Bone marrow (tissue), 2 donors: ENCODE results near the gene GRHL1.
A peak's percentile ranks its signal among the peaks of the same experiment; 100 is the strongest.
"Not testable (repeated sequence)": the region's sequence is repeated elsewhere in the genome, so short reads cannot be mapped to it uniquely, and the experiment has no call there.

Experiments
- DNase-seq, 2 donors: peaks; one replicate each; lab custom pipeline; 2025; lab: John Stamatoyannopoulos, UW

Gene GRHL1

GRCh38 chr2:10026940-10027569, 75.6 kb downstream of the GRHL1 start:
- DNase-seq = no peak

DNA sequence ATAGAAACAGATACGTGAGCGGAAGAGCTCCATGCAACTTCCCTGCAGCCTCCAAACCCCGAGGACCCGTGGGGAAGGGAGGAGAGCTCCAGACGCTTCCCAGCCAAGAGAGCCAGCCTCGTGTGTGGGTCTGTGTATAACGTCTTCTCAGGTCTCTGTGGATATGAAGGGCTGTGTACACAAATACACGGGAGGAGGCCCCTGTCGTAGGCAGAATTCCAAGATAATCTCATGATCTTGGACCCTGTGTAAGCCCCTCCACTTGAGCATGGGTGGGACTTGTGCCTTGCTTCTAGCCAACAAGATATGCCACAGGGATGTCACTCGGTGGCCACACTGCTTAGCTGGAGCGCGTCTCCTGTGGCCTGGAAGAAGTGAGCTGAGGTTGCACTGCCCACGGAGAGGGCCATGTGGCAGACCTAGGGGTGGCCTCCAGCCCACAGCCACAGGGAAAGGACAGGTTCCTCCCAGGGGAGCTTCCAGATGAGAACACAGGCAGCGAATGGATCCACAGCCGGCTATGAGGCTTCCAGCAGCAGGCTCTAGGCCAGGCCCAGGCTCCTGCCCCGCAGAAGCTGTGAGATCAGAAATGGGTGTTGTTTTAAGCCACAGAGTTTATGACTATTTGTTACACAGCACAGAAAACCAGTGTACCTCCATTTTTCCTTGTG, 76.3 kb downstream of the GRHL1 start:
- no peak for DNase-seq

GRCh38 chr2:10028407-10028987, 77.0 kb downstream of the GRHL1 start:
- no peak for DNase-seq

DNA sequence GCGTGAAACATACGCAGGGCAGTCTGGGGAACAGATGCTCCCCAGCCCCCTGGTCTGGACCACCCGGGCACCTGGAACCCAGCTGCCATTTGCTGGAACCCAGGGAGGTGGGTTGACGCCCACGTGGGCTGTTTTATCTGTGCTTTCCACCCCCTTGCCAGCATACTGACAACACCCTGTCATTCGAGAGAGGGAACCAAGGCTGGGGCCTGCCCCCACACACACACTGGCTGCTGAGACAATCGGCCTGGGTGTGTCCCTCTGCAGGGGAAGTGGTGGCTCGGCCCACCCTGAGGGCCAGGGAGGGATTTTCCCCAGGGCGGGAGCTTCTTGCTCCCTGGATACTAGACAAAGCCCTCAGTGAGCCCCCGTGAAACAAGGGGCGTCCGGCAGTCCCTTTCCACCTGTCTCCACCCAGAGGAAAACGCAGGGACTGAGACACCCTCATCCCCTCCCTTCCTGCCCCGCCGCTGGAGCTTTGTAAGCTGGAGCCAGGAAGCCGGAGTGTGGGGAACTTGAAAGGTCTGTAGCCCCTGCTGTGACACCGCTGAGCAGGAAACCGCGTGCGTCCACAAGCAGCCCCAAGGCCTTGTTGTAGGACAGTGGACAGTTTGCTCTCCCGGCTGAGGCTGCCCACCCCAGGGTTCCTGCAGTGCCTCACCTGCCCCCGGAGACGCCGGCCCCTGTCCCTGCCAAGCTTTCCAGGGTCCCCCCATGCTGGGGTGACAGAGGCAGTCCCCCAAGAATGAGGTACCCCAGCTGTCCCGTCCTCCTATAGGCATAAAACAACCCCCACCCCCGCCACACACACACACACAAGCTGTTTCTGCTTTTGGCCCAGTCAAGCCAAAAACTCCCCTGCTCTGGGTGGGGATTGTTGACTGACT, 77.7 kb downstream of the GRHL1 start:
- DNase-seq = peak; percentile 54 to 65

- no peak for DNase-seq
Observed at GRCh38 chr2:10029875-10030223, 78.4 kb downstream of the GRHL1 start.

- no peak for DNase-seq
Observed at GRCh38 chr2:10030311-10030736, 78.8 kb downstream of the GRHL1 start.

GRCh38 chr2:10030798-10031197, 79.3 kb downstream of the GRHL1 start:
- DNase-seq = not testable (repeated sequence)

- DNase-seq = no peak
Observed at GRCh38 chr2:10031886-10032745, 80.6 kb downstream of the GRHL1 start.

- no peak for DNase-seq
Observed at GRCh38 chr2:10032746-10033105, 81.2 kb downstream of the GRHL1 start.

- DNase-seq = no peak
Observed at GRCh38 chr2:10033251-10034006, 81.9 kb downstream of the GRHL1 start.

DNA sequence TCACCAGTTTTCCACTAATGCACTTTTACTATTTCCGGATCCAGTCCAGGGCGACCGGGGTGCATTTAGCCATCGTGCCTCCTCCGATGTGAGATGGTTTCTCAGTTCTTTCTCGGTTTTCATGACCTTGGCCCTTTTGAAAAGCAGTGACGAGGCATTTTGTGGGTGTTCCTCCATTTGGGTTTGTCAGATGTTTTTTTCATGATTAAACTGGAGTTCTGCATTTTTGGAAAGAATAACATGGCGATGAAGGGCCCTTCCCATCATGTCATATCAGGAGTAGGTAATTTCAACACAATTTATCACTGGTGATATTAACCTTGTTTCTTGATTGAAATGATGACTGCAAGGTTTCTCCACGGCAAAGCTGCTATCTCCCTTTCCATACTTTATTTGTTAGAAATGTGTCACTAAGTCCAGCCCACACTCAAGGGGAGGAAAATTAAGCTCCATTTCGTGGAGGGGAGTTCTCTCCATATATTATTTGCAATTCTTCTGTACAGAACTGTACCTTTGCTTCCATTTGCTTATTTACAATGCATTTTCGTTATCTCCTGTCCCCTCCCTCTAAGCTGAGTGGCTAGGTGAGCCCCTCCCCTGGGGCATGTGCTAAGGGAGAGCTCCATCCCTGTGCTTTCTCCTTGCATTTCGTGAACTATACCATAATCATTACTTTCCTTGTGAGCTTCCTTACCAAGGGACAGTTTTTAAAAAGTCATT, 83.0 kb downstream of the GRHL1 start:
- DNase-seq = no peak

DNA sequence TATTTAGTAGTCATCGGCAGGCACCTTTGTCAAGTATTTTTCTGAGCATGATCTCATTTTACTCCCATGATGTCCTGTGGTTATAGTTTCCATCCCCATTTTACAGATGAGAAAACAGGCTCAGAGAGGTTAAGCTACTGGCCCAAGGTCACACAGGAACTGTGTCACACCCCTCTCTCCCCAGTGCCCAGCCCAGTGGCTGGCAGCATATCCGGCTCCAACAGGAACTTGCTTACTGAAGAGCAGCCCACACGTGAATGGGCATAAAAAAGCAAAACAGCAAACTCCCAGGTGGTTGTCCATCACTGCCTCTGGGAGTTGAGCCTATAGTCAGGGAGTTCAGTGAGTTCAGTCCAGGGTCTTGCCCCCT, 83.5 kb downstream of the GRHL1 start:
- DNase-seq = no peak

GRCh38 chr2:10035633-10036032, 84.1 kb downstream of the GRHL1 start:
- no peak for DNase-seq

DNA sequence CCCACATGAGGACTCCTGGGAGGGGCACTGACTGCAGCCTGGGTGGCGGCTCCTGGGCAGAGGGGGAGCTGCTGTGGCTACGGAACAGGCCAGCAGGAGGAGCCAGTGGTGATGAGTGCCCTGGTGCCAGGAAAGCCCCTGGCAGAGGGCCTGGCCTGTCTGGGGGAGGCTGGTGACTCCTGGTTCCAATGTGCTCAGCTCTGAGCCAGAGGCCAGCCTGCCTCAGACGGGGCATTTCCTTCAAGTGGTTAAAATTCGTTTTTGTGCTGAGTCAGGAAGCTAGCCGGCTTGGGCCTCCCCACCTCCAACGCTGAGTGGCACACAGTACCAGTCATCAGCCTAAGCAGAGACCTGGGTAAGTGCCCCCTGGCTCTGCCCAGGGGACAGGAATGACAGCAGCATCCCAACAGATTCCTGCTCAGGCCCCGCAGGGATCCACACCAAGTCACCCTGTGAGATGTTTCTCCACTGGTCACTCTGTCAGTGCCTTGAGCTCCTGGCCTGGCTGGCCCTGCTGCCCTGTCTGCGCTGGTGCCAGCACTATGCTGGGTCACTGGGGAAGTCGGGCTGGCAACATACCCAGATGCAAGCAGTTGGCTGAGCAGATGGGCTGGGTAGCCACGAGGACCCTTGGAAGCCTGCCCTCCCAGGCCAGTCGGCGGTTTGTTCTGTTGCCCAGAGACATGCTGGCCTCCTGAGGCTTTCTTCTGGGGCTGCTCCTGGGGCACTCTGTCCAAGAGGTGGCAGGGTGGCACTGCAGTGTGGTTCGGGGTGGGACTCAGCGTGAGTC, 84.8 kb downstream of the GRHL1 start:
- peak; percentile 58 to 74 for DNase-seq

GRCh38 chr2:10038123-10038522, 86.6 kb downstream of the GRHL1 start:
- DNase-seq = no peak

DNA sequence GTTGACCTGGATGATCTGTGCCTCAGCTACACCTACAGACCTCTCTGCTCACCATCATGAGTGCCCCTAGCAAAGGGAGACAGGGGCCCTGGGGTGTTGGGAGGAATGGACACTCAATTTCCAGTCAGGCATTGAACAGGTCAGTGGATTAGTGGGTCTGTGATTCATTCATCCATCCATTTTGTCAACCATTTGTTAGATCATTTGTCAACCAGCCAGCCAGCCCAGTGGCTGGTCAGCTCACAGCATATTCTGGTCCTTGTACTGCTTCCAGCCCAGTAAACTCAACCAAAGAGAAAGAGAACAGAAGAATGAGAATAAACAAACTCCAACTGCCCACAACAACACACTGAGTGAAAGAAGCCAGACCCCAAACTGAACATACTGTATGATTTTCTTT, 87.2 kb downstream of the GRHL1 start:
- DNase-seq = no peak

DNA sequence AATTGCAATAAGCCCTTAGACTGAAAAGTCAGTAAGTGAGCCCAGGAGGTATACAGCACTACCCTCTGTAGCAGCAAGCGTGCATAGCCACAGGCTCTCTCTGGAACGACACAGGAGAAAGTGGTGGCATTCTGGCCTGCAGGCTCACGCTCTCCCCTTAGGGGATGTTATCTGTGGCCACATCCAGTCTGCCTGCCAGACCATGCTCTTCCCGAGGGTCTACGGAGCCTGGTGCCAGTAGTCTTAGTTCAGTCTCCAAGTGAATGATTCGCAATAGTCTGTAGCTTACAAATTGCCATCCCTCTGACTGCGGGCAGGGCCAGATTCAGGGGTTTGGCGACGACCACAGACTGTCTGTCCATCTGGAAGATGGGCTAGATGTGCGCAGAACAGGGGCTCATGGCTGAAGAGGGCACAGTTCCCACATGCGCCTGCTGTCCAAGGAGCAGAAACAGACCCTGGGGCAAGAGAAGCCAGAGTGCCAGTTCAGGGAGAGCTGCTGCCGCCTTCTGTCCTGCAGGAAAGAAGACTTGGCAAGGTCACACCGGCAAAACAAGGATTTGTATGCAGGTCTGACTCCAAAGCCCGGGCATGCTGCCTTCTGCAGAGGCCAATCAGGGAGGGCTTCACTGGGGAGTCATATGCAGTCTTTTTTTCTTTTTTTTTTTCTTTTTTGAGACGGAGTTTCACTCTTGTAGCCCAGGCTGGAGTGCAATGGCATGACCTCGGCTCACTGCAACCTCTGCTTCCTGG, 88.3 kb downstream of the GRHL1 start:
- no peak for DNase-seq

DNA sequence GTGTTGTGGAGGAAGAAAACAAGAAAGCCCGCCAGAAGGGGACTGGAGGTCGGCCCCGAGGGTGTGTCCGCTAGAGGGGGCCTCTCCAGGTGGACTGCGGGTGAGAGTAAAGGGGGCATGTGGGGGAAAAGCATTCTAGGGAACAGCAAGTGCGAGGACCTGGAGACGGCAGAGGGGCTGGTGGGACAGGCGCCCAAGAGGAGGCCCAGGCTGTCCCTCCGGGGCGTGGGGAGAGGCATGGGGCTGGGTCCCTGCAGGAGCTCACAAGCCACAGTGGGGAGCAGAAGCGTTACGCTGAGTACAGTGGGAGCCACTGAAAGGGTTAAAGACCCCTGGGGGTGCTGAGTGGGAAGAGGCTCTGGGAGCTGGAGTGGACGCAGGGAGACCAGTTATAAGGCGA, 90.2 kb downstream of the GRHL1 start:
- no peak for DNase-seq
